Islet precursor cell (in vitro differentiated cells): Measurements from ENCODE around the gene PPP1R3C.

Experiments used
- DNase-seq: peaks from one replicate; pipeline ENCODE4 v3.0.0-alpha.2; 2018

Gene PPP1R3C

GRCh38 chr10:91628383-91628782 is 4.5 kb downstream of the PPP1R3C start:
- no peak for DNase-seq

- DNase-seq, result no peak
Measured at GRCh38 chr10:91627344-91628102, 5.3 kb downstream of the PPP1R3C start.

GRCh38 chr10:91626936-91627335 is 5.9 kb downstream of the PPP1R3C start:
- no peak for DNase-seq

GRCh38 chr10:91624633-91625032 is 8.2 kb downstream of the PPP1R3C start:
- no peak for DNase-seq

- DNase-seq, result no peak
Measured at GRCh38 chr10:91622601-91623000, 10.3 kb downstream of the PPP1R3C start.

- DNase-seq, result no peak
Measured at GRCh38 chr10:91621483-91622113, 11.3 kb downstream of the PPP1R3C start.

- no peak for DNase-seq
Measured at GRCh38 chr10:91617072-91617609, 15.7 kb downstream of the PPP1R3C start.

- DNase-seq, result no peak
Measured at GRCh38 chr10:91616137-91616536, 16.7 kb downstream of the PPP1R3C start.

- no peak for DNase-seq
Measured at GRCh38 chr10:91614225-91614624, 18.6 kb downstream of the PPP1R3C start.

- DNase-seq, result no peak
Measured at GRCh38 chr10:91613411-91614187, 19.3 kb downstream of the PPP1R3C start.

GRCh38 chr10:91610919-91611318 is 22.0 kb downstream of the PPP1R3C start:
- no peak for DNase-seq

GRCh38 chr10:91610444-91610843 is 22.4 kb downstream of the PPP1R3C start:
- no peak for DNase-seq

- DNase-seq, result no peak
Measured at GRCh38 chr10:91607646-91608403, 25.0 kb downstream of the PPP1R3C start.

- no peak for DNase-seq
Measured at GRCh38 chr10:91605968-91606367, 26.9 kb downstream of the PPP1R3C start.

GRCh38 chr10:91604553-91605534 is 28.0 kb downstream of the PPP1R3C start:
- no peak for DNase-seq

- DNase-seq, result no peak
Measured at GRCh38 chr10:91603931-91604331, 28.9 kb downstream of the PPP1R3C start.

GRCh38 chr10:91602868-91603568 is 29.9 kb downstream of the PPP1R3C start:
- DNase-seq, result no peak

GRCh38 chr10:91602449-91602848 is 30.4 kb downstream of the PPP1R3C start:
- DNase-seq, result no peak

GRCh38 chr10:91601212-91601611 is 31.7 kb downstream of the PPP1R3C start:
- DNase-seq, result no peak

GRCh38 chr10:91598211-91598977 is 34.5 kb downstream of the PPP1R3C start:
- DNase-seq, result no peak
